GM21367 (cell line): ENCODE results near the gene PHF11.
"Not testable (repeated sequence)": the region's sequence is repeated elsewhere in the genome, so short reads cannot be mapped to it uniquely, and the experiment has no call there.

Source experiments
- ATAC-seq: cut with Tn5 transposase; IDR thresholded peaks from one replicate; pipeline ENCODE4 v1.9.1; 2021; ENCODE audit not compliant: unreplicated experiment

The PHF11 gene

GRCh38 chr13:49495783-49496762 lies at the start of gene PHF11:
TSS of gene PHF11 (plus strand) at chr13:49495953. CDS start at chr13:49496002, 49 bp downstream.
- ATAC-seq: peak; percentile 59

GRCh38 chr13:49446473-49446872 lies 49.3 kb upstream of the PHF11 start:
- ATAC-seq: no peak

- ATAC-seq: no peak
Observed at GRCh38 chr13:49448753-49449152, 47.0 kb upstream of the PHF11 start.

GRCh38 chr13:49450105-49450819 lies 45.5 kb upstream of the PHF11 start:
- no peak for ATAC-seq

GRCh38 chr13:49452725-49453457 lies 42.9 kb upstream of the PHF11 start:
- no peak for ATAC-seq

GRCh38 chr13:49453465-49453864 lies 42.3 kb upstream of the PHF11 start:
- ATAC-seq: no peak

- peak; percentile 86 for ATAC-seq
Observed at GRCh38 chr13:49454388-49455006, 41.3 kb upstream of the PHF11 start.

- ATAC-seq: peak; percentile 20
Observed at GRCh38 chr13:49455007-49455398, 40.8 kb upstream of the PHF11 start.

GRCh38 chr13:49456156-49456555 lies 39.6 kb upstream of the PHF11 start:
- ATAC-seq: no peak

- ATAC-seq: no peak
Observed at GRCh38 chr13:49457221-49457620, 38.5 kb upstream of the PHF11 start.

GRCh38 chr13:49459580-49459979 lies 36.2 kb upstream of the PHF11 start:
- no peak for ATAC-seq

GRCh38 chr13:49464085-49464484 lies 31.7 kb upstream of the PHF11 start:
- no peak for ATAC-seq

GRCh38 chr13:49464621-49465325 lies 31.0 kb upstream of the PHF11 start:
- ATAC-seq: no peak

GRCh38 chr13:49466292-49466838 lies 29.4 kb upstream of the PHF11 start:
- ATAC-seq: no peak

- ATAC-seq: no peak
Observed at GRCh38 chr13:49472186-49472585, 23.6 kb upstream of the PHF11 start.

GRCh38 chr13:49476529-49476928 lies 19.2 kb upstream of the PHF11 start:
- ATAC-seq: no peak

GRCh38 chr13:49481788-49482187 lies 14.0 kb upstream of the PHF11 start:
- ATAC-seq: no peak

- no peak for ATAC-seq
Observed at GRCh38 chr13:49488563-49488962, 7.2 kb upstream of the PHF11 start.

GRCh38 chr13:49494645-49495044 lies 1.1 kb upstream of the PHF11 start:
- no peak for ATAC-seq

- not testable (repeated sequence) for ATAC-seq
Observed at GRCh38 chr13:49496837-49497236, 1.1 kb downstream of the PHF11 start.
